GM21529 (cell line): ENCODE data around the gene SLC12A5.

Experiments used
- ATAC-seq: cut with Tn5 transposase; IDR thresholded peaks from one replicate; pipeline ENCODE4 v1.9.1; 2021; ENCODE audit not compliant: unreplicated experiment

The SLC12A5 gene

DNA sequence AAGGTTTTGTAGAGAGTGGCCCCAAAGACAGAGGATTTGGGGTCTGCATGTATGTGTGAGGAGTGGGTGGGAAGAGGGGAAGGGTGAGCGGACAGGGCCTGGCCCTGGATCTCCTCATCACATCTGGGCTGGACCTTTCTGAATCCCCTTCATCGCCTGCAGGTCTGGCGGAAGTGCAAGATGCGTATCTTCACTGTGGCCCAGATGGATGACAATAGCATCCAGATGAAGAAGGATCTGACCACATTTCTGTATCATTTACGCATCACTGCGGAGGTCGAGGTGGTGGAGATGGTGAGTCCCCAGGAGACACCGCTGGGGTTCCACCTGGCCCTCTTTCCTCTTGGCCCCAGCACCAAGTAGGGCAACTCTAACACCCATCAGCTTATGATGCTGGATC is 24.4 kb downstream of the SLC12A5 start:
- no peak for ATAC-seq

DNA sequence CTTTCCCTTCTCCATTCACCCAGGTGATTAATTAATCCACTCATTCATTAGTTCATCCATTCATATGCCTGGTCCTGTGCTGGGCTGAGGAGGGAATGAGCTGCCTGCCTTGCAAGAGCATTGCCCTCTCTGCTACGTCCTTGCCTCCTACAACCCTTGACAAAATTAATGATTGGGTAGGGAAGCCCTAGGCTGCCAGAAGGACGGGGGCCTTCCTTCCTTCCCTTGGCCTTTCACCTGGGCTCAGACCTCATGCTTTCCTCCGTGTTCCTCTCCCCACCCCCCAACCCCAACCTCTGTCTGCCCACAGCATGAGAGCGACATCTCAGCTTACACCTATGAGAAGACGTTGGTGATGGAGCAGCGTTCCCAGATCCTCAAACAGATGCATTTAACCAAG is 25.6 kb downstream of the SLC12A5 start:
- ATAC-seq: no peak

DNA sequence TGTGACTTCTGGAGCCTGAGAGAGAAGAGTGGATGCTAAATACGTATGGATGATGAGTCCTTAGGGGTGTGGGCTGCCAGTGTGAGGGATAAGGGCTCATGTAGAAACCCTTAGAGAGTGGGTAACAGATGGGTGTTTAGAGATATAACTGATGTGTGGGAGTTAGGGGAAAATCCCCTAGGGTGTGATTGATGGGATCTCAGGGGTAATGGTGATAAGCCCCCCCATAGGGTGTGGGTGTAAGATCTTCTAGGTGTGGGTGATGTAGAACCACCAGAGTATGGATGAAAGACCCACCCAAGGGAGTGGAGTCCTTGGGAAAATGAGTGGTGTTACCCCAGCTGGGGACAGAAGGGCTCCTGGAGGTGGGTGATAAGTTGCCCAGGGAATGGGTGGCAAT is 26.3 kb downstream of the SLC12A5 start:
- ATAC-seq: no peak

DNA sequence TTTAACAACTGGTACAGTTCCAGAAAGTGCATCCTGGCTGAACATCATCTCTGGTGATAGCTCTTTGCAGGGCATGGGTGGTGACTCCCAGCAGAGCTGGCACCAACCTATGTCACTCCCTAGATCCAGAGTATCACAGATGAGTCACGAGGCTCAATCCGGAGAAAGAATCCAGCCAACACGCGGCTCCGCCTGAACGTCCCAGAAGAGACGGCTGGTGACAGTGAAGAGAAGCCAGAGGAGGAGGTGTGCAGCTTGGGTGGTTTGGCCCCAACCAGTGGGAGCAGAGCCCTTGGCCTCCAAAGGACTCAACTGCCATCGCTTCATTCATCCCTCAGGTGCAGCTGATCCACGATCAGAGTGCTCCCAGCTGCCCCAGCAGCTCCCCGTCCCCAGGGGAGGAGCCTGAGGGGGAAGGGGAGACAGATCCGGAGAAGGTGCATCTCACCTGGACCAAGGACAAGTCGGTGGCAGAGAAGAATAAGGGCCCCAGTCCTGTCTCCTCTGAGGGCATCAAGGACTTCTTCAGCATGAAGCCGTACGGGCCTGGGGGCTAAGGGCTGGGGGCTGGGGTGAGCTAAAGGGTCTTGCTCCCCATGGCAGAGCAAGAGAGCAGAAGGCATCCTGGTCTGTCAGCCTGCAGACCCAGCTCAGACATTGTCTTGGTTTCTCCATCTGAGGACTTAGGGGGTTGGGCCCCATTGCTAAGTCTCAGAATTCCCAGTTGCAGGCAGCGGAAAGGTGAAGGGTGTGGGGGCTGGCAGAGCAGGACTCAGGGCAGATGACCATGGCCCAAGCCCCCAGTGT is 27.2 kb downstream of the SLC12A5 start:
- no peak for ATAC-seq

DNA sequence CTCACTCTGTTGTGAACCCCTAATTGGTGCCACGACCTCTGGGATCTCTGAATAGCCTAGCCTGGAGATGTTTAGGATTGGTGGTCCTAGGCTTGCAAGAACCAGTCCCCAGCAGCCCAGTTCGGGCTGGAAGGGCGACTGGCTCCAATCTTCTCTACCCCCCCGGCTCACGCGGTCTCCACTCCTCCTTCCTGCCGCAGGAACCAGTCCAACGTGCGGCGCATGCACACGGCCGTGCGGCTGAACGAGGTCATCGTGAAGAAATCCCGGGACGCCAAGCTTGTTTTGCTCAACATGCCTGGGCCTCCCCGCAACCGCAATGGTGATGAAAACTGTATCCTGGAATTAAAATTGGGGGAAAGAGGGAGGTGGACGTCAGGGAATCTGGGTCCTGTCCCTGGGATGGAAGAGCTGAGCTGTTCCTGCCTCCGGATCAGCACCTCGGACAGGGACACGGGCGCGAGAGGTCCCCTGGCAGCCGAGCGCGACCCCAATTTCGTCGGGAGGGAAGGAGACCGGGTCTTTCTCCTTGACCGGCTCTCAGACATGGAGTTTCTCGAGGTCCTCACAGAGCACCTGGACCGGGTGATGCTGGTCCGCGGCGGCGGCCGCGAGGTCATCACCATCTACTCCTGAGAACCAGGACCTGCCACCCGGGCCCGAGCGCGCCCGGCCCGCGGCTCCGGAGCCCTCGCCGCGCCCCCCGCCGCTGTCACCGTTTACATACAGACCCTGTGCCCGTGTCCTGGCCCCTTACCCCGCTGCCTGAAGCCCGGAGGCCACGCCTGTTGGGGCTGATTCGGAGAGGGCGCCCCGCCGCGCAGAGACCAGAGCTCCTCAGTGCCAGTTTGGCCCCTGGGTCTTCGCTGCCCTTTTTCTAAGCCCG is 28.2 kb downstream of the SLC12A5 start:
- no peak for ATAC-seq

DNA sequence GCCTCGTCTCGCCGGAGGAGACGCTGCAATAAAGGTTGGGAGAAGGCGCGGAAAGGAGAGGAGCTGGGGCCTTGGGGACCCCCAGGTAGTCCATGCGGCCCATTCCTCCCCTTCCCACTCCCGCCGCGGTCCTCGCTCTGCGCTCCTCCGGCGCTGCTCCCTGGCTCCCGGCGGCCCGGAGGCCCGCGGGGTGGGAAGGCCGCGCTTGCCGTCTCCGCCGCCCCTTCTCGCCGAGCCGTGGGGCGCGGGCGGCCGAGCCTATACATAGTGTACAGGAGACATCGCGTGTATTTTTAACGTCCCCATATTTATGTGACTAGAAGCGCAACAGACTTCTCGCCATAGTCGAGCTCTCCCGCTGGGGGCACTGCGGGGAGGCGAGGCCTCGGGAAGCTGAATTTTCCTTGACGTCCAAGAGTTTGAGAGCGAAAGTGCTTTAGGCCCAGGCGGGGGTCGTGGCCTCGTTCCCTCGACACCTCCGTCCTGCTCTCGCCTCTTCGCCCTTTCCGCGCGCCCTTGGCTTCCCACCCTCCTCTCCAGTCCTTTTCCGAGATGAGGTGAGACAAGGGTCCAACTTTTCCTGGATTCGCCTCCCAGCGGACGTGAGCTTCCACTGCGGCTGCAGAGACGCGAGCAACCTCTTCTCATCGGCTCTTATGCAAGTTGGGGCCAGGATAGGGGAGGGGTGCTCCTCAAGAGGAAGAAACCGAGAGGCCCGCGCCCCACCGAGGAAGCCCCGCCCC is 29.0 kb downstream of the SLC12A5 start:
- ATAC-seq: no peak

DNA sequence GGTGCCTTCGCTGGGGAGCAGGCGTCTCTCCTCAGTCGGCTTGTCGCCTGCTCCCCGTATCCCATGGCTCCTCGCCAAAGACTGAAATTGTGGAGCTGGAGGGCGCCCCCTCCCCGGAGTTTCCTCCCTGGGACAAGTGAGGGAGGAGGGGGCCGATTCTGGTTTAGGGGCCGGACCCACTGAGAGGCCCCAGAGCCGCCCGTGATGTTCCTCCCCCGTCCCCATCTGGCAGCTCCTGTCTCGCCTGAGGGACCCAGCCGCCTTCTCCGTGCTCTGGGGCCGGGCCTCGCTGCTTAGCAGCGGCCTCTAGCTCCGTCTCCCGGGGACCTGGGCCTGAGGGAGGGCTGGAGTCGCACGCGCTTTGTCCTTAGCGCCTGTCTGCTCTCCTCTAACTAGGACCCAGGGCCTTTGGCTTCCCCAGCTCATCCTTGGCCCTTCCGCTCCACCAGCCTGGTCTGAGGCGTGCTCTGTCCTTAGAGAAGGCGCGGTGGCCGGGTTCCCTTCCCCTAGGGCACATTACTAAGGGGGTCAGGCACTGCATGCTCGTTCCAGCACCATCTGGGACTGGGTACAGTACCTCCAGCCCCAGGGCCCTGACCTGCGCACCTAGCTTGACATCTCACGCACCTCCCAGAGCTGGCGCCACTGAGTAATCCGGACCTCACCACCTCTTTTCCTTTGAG is 29.7 kb downstream of the SLC12A5 start:
- ATAC-seq: no peak

DNA sequence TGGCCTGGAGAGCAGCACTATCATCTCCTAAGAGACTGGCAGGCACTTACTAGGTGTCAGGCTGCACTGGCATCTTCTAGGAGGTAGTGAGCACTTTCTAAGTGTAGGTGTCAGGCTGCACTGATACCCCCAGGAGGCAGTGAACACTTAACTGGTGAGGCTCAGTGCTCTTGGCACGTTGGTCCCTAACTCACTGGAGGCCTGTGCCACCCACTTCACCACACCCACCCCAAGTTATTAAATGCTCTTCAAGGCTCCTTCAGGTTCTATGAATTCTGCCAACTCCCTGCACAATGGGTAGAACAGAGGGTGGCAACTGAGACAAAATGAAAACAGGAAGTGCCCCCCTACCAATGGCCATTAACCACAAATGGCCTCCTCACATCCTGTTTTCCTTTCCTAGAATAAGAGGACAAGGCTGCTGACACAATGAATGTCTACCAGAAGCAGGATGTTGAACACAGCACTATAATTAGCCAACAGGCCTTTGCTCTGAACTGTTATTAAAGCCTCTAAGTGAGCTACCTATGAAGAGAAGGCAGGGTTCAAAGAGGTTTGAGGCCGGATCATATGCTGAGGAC is 31.4 kb downstream of the SLC12A5 start:
- no peak for ATAC-seq

DNA sequence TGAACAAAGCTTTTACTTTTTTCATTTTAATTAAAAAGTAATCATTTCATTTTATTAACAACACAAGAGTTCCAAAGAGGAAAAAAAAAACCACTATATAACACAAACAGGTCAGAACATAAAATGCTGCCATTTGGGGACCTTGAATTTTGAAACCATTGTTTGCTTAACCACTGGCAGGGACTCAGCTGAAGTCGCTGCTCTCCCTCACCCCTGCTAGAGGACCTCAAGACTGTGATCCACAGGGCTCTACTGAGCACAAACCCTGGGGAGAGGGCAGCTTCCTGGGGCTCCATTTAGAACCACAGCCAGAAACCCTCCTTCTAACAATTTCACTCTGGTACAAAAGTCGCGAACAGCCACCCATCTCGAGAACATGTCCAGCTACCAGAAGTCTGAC is 32.0 kb downstream of the SLC12A5 start:
- no peak for ATAC-seq

DNA sequence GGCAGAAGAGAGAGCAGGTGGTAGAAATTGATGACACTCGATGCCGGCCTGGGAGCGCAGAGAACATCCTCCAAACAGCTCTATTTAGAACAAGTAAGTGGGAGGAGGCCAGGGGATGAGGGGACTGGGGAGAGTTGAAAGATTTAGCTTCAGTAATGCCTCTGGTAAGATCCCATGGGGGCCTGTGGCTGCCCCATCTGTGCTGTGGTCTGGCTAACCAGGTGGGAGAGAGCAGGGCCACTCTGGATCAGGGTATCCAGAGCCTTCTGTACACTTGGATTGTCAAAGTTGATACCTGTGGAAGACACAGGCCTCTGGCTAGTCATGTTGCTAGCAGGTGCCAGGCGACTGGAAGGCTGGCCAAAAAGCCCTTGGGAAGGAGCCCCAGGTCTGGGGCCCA is 33.1 kb downstream of the SLC12A5 start:
- no peak for ATAC-seq

DNA sequence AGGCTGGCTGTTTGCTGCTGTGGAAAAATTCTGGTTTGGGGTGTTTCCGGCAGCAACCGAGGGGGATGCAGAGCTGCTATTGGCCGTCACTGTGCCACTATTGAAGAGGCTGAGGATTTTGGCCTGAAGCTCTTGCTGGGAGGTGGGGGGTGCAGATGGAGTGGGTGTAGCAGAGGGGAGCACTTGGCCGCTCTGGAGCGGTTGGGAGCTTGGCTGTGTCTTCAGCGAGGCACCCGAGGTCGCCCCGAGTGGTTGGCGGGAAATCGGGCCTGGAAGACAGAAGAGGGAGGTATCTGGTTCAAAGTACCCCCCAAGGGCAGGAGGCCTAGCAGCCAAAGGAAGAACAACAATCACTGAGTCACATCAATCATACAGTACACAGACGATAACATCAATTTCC is 33.6 kb downstream of the SLC12A5 start:
- ATAC-seq: no peak

DNA sequence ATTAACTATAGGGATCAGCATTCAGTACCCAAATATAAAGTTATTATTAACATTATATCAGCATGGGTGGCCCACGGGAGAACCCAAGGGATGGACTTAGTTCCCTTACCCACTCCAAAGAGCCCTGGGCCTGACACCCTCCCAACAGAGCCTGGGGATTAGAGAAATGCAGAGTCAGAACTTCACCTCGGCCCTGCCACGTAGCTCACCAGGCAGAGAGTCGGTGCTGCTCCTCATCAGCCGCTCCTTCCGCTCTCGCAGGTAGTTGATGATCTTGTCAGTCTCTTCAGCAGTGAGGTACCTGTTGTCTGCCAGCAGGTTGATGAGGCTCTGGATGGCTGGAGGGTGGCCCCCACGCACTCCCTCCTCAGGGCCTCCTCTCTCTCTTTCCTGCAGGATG is 34.1 kb downstream of the SLC12A5 start:
- ATAC-seq: no peak

DNA sequence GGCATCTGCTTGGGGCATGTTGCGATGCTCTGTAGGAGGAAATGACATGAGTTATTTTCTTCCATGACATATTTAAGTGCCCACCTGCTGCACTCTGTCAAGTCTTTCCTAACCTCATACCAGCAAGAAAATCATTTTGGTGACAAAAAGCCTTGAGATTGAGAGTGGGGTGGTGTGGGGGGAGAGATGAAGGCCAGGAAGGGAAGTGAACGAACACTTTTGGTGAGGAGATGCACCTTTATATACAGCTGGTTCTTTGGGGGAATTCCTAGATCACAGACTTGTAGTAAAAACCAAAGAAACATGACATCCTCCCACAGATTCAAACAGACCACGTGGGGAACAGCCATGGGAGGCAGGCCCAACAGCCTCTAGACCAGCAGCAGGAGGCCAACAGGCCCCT is 34.6 kb downstream of the SLC12A5 start:
- no peak for ATAC-seq

DNA sequence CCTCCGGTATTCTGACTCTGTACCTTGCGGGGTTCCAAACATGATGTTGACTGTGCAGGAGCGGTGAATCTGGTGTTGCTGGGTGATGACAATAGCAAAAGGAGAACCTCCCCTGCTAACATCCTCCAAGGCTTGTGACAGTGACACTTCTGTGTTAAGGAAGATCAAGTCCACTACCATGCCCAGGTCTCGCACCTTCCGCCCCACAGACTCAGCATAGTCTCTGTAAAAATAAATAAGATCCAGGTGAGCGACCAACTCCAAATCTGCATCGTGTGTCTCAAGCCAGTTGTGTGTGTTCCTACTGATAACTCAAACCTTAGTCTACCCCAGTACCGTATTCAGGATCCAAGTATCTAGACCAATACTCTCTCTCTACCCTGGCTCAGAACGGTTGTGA is 36.0 kb downstream of the SLC12A5 start:
- no peak for ATAC-seq

DNA sequence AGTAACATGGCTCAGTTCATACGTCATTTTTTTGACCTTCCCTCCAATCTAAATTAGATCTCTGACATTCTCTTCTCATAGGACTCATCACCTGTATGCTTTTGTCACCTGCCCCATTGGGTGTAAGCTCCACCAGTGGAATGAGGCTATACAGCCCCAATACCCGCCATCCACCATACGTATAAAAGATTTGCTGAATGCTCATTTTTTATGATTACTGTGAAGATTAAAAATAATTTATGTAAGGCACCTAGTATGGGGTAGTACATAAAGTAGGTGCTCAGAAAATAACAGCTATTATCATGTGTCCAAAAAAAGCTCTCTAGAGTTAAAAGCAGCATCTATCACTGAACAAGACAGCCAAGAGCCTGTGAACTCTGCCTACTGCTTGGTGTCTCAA is 36.7 kb downstream of the SLC12A5 start:
- no peak for ATAC-seq

DNA sequence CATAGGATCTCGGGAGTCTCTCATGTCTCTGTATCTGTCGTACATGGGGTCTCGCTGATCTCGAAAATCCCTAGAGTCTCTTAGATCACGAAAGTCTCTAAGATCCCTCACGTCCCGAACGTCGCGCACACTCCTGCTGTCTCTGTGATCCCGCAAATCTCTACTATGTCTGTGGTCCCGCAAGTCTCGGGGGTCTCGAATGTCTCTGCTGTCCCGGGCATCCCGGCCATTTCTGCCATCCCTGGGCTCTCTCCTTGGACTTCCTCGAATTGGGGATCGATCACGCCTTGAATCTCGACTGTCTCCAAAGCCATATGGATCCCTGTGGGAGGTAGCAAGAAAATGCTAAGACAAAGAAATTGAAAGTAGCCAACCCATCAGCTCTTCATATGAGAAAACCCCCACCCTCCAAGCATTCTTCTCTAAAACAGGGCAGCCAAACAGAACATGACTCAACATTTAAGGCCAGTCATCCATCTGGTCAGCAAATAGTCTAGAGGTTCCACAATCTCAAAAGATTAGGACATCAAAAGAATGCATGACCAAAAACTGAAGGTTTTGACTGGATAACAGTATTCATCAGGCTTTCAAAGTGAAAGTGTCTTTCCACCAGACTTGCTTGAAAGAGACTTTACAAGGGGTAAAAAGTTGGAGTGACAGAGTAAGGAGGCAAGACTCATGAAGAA is 41.3 kb downstream of the SLC12A5 start:
- ATAC-seq: no peak

DNA sequence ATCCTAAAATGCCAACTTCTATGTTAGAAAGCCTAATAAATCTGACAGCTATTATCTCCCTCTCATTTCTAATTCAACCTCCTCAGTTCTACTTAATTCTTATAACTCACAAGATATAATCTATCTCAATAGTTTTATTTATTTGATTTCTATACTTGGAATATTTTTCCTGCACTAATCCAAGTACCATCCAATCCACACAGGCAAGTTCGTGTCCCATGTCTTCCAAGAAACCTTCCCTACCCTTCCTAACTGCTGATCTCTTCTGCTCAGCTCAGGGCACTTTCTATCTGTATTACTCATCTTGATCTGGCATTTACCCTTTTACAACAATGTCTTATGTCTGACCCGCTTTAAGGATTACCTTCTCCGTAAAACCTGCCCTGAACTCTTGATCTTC is 42.6 kb downstream of the SLC12A5 start:
- ATAC-seq: no peak

DNA sequence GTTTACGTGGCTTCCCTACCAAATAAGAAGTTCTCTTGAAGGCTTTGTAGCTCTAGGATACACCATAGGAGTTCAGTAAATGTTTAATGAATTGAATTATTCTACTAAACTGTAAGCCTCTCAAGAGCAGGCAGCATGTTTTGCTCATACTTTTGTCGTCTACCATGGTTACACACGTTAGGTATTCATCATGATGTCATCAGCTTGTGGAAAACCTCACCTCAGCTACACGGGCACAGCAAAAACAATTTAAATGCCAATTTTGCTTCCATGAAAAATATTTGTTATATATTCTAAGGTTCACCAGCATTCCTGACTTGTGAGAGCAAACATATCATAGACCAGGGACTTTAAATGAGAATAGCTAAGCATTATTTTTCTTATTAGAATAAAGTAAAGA is 44.0 kb downstream of the SLC12A5 start:
- no peak for ATAC-seq

DNA sequence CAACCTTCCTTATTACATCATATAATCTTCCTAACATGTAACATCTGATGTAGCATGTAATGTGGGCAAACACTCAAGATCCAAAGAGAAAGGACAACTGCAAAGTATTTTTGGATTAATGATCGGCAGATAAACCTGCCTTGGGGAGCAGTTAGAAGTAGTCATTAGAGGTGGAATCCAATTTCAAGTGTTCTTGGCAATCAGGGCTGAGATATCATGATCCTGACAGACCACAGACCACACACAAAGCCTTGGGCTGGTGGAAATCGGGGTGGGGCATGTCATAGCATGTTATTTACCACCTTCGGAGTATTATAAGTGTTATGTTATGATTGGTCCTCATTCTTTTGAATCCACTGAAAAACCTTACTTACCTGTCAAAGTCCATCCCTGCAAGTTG is 44.4 kb downstream of the SLC12A5 start:
- ATAC-seq: no peak

DNA sequence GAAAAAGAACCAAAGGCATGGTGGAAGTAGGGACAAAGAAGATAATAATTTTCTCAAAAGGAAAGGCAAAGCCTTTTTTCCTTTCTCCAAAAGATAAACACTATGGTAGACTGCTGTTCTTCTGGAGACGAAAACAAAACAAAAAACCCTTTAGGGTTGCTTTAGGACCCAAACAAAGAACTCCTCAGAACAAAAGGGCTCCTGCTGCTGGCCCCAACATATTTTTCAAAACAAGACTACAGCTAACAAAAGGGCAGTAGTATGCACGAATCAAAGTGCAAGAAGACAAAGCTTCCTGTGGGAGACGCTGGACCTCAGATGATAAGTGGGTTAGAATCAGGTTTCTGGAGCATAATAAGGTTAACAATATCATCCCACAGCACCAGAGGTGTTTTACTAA is 45.0 kb downstream of the SLC12A5 start:
- ATAC-seq: no peak
